Lower lobe of right lung (tissue), 2 donors: ENCODE measurements around the gene PABPC4L. TPM values are rescaled to one million over a fixed set of nuclear protein-coding genes. Genes with fewer than 3 reads are reported as not detected.
"Not testable (repeated sequence)": the region's sequence is repeated elsewhere in the genome, so short reads cannot be mapped to it uniquely, and the experiment has no call there.

Experiments used
- ATAC-seq, 2 donors: fragments of 200-7000 bp; cut with Tn5 transposase; one replicate each; pipeline ENCODE4 v1.9.1; 2020 to 2022; ENCODE audit warnings: mild to moderate bottlenecking in 2 of 2, moderate library complexity in 2 of 2
- DNase-seq: peaks from one replicate; pipeline ENCODE4 v3.0.0-alpha.2; 2020
- H3K27ac ChIP-seq: fragments of 200-600 bp; one replicate; pipeline ENCODE4 v1.8.0; 2022
- H3K27me3 ChIP-seq: fragments of 200-600 bp; one replicate; pipeline ENCODE4 v1.8.0; 2022; ENCODE audit warnings: low read depth
- H3K36me3 ChIP-seq: fragments of 200-600 bp; one replicate; pipeline ENCODE4 v1.8.0; 2022; ENCODE audit warnings: mild to moderate bottlenecking
- H3K4me1 ChIP-seq: fragments of 200-600 bp; one replicate; pipeline ENCODE4 v1.8.0; 2022
- H3K4me3 ChIP-seq: fragments of 200-600 bp; one replicate; pipeline ENCODE4 v1.8.0; 2022; ENCODE audit warnings: mild to moderate bottlenecking
- H3K9me3 ChIP-seq: fragments of 200-600 bp; one replicate; pipeline ENCODE4 v1.8.0; 2022
- CTCF ChIP-seq: fragments of 200-600 bp; IDR thresholded peaks from one replicate; pipeline ENCODE4 v1.8.0; 2022; ENCODE audit warnings: antibody characterized with exemption, mild to moderate bottlenecking
- intact Hi-C: fragments of 100-400 bp; cut with DNase I; formaldehyde crosslinking; loops from one replicate; pipeline ENCODE4 v1.11.0; 2022
- total RNA-seq: library from RNA; stranded (reverse); fragmentation: NEBNext Ultra II Directional; extraction: Animal tissue kit (Norgen Biotek cat#: 25700); gene quantifications from one replicate; pipeline ENCODE4 v1.2.1, GENCODE V29; 2021
- donor health status: DM: no; HTN: yes; CAD: no; lungs with severe emphysema.

The PABPC4L gene
- total RNA-seq, 1 donor from 2014 or later: 0.56 TPM

DNA sequence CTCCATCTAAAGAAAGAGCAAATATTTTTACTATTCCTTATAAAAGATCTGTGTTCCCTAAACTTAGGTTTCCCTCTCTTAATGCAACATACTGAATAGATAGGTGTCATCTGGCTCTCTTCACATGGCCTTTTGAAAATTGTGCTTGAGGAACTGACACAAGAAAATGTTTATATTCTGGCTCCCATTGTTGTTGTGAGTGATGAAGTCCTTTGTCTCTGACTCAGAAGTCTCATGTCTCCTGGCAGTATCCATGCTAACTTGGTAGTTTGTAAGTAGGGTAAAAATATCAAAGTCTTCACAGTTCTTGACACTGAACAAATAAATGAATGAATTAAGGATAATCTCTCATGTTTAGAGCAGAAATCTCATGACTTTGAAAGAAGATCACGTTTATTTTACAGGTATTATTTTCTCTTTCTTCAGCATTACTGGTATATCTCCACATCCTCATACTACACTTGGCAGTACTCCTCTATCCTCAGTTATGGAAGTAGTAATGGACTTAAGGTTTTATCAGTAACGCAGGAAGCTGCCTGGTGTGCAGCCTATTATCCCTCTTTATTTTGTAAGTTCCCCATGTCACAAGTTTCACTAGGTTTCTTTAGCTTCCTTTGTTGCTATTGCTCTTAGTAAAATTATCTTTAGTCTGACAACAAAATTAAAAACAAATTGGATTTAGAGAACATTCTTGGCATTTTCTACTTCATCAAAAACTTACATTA, 14.2 kb upstream of the PABPC4L start:
- Histone ChIP-seq H3K4me1 (no peaks in the 10 kb centered on the region), H3K27me3 (no peaks in the 10 kb centered on the region), H3K4me3 (no peak overlapping the region), H3K27ac (no peak overlapping the region), H3K9me3 (no peaks in the 10 kb centered on the region), H3K36me3 (no peaks in the 10 kb centered on the region)
- DNase-seq (no peak), ATAC-seq (no peak)
- no peak for TF ChIP-seq CTCF
- intact Hi-C loops: no loop called here

DNA sequence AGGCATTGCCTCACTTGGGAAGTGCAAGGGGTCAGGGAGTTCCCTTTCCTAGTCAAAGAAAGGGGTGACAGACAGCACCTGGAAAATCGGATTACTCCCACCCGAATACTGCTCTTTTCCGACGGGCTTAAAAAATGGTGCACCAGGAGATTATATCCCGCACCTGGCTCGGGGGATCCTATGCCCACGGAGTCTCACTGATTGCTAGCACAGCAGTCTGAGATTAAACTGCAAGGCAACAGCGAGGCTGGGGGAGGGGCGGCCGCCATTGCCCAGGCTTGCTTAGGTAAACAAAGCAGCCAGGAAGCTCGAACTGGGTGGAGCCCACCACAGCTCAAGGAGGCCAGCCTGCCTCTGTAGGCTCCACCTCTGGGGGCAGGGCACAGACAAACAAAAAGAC, 6.4 kb upstream of the PABPC4L start:
- H3K4me1 ChIP-seq, H3K27ac ChIP-seq, DNase-seq, intact Hi-C loops, ATAC-seq, H3K36me3 ChIP-seq, H3K4me3 ChIP-seq, H3K27me3 ChIP-seq, H3K9me3 ChIP-seq: not testable (repeated sequence)

DNA sequence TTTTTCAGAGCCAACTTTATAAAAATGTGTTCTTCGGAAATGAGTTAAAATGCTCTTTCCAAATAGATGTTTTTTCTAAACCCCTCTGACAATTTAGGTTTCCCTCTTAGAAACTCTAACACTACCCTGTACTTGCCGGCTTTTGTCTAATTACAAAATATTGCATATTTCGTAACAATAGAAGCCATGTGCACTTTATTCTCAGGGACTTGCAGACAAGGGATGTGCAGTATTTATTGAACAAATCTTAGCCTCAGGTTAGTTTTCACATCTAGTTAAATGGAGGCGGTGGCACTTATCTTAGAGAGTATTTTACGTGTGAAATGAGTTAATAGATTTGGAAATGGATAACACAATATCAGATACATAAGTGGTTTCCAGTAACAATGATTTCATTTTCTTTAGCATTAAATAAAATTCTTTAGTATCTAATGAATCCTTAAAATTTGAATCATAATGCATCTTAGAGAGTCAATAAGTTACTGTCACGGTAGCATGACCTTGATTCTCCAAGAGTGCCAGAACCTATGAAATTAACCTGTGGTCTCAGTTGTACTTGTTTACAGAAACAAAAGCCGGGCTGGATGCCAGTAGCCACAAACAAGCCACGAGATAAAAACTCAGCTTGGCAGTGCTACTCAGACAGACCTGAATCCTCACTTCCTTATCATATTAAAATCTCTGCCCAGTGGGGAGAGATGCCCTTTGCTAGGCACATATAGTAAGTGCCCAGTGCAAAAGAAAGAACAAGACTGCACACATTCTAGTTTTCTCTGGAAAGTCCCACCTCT, 772 bp upstream of the PABPC4L start:
- Histone ChIP-seq H3K9me3 (peaks cover under 1% of the 10 kb centered on the region), H3K4me1 (no peaks in the 10 kb centered on the region), H3K27me3 (no peaks in the 10 kb centered on the region), H3K4me3 (peak overlapping the region; percentile 58), H3K36me3 (no peaks in the 10 kb centered on the region), H3K27ac (no peak overlapping the region)
- ATAC-seq: peak in 1 of 2 donors; percentile 19
- no peak for DNase-seq
- TF ChIP-seq CTCF: no peak
- intact Hi-C loops: no loop called here

GRCh38 chr4:134200811-134201215, 776 bp downstream of the PABPC4L start:
- no peak for TF ChIP-seq CTCF

DNA sequence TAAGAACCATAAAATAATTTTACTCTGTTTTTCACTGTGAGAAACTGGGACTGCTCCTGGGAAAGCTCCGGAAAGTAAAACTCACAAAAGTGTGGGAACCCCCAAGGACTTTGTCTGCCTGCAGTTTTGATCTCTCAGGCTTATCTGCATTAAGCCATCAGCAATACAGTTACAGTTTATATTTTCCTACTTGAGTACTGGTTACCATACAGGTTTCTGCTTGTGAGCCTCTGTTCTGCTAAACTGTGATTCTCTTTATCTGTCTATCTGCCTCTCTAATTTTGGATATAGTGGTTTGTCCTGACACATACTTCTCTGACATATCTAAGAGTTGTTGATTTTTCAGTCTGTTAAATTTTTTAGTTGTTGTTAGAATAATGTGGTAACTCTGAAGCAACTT, 11.6 kb downstream of the PABPC4L start:
- no peak for DNase-seq
- H3K27ac ChIP-seq: no peak overlapping the region
- no peak for ATAC-seq
- no peaks in the 10 kb centered on the region for H3K27me3 ChIP-seq
- intact Hi-C loops: no loop called here
- no peak for TF ChIP-seq CTCF
- no peaks in the 10 kb centered on the region for H3K9me3 ChIP-seq
- no peak overlapping the region for H3K4me3 ChIP-seq
- H3K4me1 ChIP-seq: no peaks in the 10 kb centered on the region
- H3K36me3 ChIP-seq: no peaks in the 10 kb centered on the region

More at GRCh38 chr4:134200811-134201215, 776 bp downstream of the PABPC4L start:
- Histone ChIP-seq H3K27me3 (no peaks in the 10 kb centered on the region), H3K4me1 (no peaks in the 10 kb centered on the region), H3K4me3 (peak overlapping the region; percentile 58), H3K36me3 (no peaks in the 10 kb centered on the region), H3K27ac (no peak overlapping the region), H3K9me3 (no peaks in the 10 kb centered on the region)
- intact Hi-C loops: no loop called here
- ATAC-seq (peak; percentile 49 to 68), DNase-seq (peak; percentile 32)

DNA sequence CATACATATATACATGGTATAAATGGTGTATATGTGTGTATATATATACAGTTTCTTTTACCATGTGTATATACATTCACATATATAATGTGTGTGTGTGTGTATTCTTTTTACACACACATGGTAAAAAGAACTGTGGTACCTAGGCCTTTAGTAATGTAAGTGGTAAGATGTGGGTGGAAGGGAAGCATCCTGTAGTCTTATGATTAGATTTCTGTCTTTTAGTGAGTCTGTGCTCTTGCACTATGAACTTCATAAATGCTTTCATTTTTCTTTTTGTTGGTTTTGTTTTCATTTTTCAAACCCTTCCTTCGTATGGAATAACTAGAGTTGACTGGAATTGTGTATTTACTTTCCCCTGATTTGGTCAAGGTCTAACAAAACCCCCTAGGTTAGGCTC, 12.1 kb downstream of the PABPC4L start:
- DNase-seq: no peak
- intact Hi-C loops: no loop called here

More for the DNA sequence above, 12.1 kb downstream of the PABPC4L start:
- H3K4me3 ChIP-seq: no peak overlapping the region
- no peaks in the 10 kb centered on the region for H3K36me3 ChIP-seq
- no peak overlapping the region for H3K27ac ChIP-seq
- H3K4me1 ChIP-seq: no peaks in the 10 kb centered on the region
- no peak for ATAC-seq
- no peak for TF ChIP-seq CTCF
- H3K27me3 ChIP-seq: no peaks in the 10 kb centered on the region
- H3K9me3 ChIP-seq: no peaks in the 10 kb centered on the region
